Suprapubic skin (tissue), 4 donors: ENCODE results near the gene ITPR2.

Source experiments
- EP300 ChIP-seq: sonication (generic); formaldehyde crosslinking; IDR thresholded peaks from one replicate; pipeline ENCODE4 v1.6.1; 2017; ENCODE audit warnings: antibody characterized with exemption
- POLR2A ChIP-seq, 2 donors: fragments of 450-650 bp; IDR thresholded peaks; one replicate each; pipeline ENCODE4 v1.6.1; 2017; ENCODE audit warnings: antibody characterized with exemption in 2 of 2, mild to moderate bottlenecking in 2 of 2, moderate library complexity in 2 of 2
- POLR2AphosphoS5 ChIP-seq, 3 donors: sonication (generic); formaldehyde crosslinking; IDR thresholded peaks; one replicate each; pipeline ENCODE4 v1.6.1; 2017; ENCODE audit warnings: antibody characterized with exemption in 3 of 3
- TF ChIP-seq, protein P1 (sequence below), 2 donors: fragments of 200-600 bp in 1 of 2; fragments of 450-650 bp in 1 of 2; sonication (generic) in 1 of 2; IDR thresholded peaks; one replicate each; pipeline ENCODE4 v1.5.1; 2016 to 2019; ENCODE audit warnings: antibody characterized with exemption in 2 of 2, mild to moderate bottlenecking in 1 of 2, moderate library complexity in 1 of 2

DNA sequence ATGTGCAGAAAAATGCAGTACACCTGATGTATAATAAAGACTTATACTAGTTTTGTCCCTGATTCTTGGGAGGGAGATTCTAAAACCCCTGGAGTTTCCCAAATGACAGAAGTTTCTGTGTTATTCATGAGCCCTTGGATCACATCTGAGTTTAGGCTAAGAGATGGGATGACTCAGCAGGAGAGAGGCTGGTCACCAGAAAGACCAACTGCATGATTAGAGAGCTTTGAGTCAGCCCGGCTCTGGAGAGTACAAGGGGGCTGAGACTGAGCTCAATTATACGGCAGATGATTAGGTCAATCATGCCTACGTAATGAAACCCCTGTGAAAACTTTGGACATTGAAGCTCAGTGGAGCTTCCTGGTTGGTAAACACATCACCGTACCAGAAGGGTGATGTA is 463.4 kb downstream of the ITPR2 start:
- TF ChIP-seq, protein P1, sequence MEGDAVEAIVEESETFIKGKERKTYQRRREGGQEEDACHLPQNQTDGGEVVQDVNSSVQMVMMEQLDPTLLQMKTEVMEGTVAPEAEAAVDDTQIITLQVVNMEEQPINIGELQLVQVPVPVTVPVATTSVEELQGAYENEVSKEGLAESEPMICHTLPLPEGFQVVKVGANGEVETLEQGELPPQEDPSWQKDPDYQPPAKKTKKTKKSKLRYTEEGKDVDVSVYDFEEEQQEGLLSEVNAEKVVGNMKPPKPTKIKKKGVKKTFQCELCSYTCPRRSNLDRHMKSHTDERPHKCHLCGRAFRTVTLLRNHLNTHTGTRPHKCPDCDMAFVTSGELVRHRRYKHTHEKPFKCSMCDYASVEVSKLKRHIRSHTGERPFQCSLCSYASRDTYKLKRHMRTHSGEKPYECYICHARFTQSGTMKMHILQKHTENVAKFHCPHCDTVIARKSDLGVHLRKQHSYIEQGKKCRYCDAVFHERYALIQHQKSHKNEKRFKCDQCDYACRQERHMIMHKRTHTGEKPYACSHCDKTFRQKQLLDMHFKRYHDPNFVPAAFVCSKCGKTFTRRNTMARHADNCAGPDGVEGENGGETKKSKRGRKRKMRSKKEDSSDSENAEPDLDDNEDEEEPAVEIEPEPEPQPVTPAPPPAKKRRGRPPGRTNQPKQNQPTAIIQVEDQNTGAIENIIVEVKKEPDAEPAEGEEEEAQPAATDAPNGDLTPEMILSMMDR (IDR thresholded peaks at IDR 0.05): no peak
- no peak for TF ChIP-seq POLR2AphosphoS5 (IDR thresholded peaks at IDR 0.05)
- TF ChIP-seq POLR2A (IDR thresholded peaks at IDR 0.05): no peak
- no peak for TF ChIP-seq EP300
